A204.1 (cell line): ENCODE data around the gene MAP3K15.
"Not testable (repeated sequence)": the region's sequence is repeated elsewhere in the genome, so short reads cannot be mapped to it uniquely, and the experiment has no call there.

ENCODE experiments used
- FAIRE-seq: peaks from 2 replicates; lab custom pipeline; 2012; peaks lifted over from hg19 to GRCh38; lab: Jason Lieb, UNC

MAP3K15 gene

GRCh38 chrX:19539665-19540064 lies 24.4 kb upstream of the MAP3K15 start:
- FAIRE-seq: no peak

GRCh38 chrX:19535476-19535875 lies 20.2 kb upstream of the MAP3K15 start:
- FAIRE-seq: peak; percentile 14

DNA sequence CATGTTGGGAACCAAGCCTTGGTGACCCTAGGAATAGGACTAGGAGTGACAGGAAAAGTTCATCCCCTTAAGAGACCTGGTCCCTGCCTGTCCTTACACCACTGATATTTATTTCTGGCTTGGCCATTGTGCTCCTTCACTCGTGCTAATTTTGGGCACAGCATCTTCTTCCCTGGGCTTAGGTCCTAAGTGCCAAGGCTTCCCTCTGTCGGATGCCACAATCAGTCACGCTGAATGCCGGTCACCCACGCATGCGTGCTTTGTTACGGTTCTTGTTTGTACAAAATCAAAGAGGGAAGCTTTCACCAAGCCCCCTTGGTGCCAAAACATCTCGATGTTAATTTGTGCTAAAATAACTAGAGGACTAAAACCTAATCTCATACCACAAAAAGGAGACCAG lies 17.4 kb upstream of the MAP3K15 start:
- no peak for FAIRE-seq

GRCh38 chrX:19517965-19518364 lies 2.7 kb upstream of the MAP3K15 start:
- no peak for FAIRE-seq

GRCh38 chrX:19515615-19516105 lies 352 bp upstream of the MAP3K15 start:
- FAIRE-seq: no peak

DNA sequence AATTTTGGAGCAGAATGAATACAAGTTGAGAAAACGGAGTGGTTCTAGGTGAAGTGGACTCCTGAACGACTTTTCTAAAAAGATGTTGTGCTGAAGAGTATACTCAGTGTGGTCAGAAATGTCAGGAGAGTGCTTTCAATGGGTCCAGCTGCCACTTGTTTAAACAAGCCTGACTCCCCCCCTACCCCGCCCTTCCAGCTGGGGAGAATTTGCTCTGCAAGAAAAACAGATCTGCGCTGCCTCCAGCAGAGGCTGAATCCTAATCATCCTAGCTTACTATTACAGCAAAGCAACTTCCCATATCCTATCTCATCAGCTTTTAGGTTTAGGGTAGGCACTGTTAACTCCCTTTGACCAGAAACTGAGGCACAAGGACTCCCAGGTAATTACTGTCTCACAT lies 1.9 kb downstream of the MAP3K15 start:
- FAIRE-seq: no peak

DNA sequence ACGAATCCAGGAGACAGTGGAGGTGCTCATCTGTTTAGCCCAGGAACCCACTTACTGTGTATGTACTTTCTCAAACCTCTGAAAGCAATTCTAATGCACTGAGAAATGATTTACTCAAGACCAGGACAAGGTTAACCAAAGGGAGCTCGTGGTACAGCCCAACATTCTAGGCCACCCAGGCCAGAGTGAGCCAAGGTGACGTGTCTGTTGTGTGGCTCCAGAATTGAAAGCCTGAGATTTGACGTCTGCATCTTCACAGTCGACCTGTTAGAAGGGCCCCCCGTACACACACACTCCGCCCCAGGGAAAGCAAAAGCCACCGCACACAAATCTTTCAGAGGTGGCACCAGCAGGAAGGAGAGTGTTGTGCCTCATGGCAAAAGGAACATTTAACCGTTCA lies 2.3 kb downstream of the MAP3K15 start:
- no peak for FAIRE-seq

GRCh38 chrX:19512359-19512758 lies 2.9 kb downstream of the MAP3K15 start:
- FAIRE-seq: no peak

GRCh38 chrX:19511796-19512195 lies 3.5 kb downstream of the MAP3K15 start:
- FAIRE-seq: not testable (repeated sequence)

DNA sequence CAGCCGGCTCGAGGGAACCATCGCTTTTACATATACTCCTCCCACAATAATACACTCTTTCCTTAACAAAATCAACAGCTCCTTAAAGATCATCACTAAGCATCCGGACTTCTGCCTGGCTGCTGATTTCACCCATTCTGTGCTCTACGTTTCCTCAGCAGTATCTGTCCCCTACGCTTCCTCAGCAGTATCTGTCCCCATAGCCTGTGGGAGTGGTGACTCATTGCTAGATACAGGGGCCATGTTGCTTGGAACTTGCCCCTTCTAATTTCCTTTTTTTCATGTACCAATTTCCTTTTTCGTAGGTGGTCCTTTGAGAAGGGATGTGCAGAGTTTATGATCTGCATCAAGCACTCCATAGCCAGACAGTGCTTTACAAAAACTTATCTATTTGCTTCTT lies 18.6 kb downstream of the MAP3K15 start:
- FAIRE-seq: no peak

DNA sequence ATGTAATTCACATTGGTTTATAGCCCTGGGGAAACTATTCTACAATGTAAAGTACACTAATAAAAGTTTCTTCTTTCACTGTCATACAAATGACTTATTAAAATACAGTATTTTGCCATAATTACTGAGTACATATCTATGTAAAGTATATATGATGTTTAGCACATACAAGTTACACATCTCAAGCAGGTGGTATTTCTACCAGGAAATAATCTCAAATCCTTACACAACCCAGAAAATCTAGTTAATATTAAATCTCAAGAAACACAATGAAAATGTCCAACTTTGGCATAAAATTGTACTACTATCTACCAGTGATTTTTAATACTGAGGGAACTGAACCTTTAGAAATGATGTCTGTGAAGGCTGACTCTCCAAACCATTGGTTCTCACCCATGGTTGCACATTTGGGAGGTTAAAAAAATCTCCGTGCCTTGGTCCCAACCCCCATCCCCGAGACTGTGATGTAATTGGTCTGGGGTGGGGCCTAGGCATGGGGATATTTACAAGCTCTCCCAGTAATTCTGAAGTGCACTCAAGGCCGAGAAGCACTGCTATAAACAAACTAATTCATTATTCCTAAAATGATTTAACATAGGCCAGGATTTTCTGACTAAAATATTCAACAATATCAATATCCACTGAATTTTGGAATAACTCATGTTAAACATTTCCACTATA lies 27.6 kb downstream of the MAP3K15 start:
- FAIRE-seq: no peak

DNA sequence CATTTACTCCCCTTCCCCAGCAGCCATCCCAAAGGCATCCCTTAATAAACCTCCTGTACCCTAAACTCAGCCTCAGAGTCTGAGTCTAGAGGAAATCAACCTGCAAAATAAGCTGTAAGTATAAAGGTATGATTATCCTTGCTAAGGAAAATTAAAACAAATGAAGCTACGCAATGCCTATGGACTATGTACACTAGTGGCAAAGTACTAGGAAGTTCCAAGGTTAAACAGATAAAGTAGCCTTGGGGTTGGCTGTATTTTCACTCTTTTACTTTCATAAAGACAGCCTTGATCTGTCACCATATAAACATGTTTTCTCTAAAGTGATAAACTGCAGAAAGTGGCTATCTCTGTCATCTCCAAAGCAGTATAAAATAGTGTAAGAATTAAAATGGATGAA lies 35.9 kb downstream of the MAP3K15 start:
- FAIRE-seq: no peak

DNA sequence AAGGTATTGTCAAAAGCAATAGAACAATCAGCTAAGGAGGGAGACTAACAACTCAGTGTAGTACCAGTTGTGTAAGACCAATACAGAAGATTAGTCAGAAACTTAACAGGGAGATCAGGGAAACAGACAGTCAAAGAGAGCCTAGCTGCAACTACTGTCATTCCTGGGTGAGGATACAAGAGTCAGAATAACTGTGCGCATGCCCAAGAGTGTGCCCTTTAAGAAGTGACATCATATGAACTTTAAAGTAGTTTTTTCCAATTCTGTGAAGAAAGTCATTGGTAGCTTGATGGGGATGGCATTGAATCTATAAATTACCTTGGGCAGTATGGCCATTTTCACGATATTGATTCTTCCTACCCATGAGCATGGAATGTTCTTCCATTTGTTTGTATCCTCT lies 46.9 kb downstream of the MAP3K15 start:
- not testable (repeated sequence) for FAIRE-seq

DNA sequence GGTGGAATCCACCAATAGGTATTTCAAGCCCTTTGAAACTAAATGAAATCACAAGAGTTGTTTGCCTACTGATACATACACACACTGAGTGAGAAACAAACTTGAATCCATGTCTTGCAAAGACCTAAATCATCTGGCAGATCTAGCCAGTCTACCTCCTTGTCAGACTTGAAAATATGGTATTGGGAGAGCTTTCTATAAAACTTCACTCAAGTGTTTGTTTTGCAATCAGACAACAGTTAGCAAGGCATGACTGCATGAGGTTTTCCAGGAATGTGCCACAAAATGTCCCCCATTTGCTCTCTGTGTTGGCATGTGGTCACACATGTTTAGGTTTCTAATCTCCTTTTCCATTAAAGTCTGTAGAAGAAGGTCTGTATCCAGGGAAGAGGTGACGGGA lies 52.4 kb downstream of the MAP3K15 start:
- no peak for FAIRE-seq

DNA sequence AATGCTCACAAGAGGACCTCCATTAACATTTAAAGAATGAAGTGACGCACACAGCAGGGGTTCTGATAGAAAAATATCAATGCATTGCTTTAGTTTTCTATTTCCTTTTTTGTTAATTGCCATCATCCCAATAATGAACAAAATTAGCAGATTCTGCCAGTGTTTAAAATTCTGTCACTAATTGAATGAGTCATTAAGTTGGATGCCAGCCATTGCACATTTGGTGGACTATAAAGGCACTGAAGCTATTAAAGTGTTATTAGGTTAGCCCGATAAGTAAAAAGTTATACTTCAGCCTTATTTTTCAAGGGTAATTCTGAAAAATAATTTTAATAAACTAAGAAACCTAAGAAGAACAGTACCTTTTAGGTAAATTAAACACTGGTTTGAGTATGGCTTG lies 53.1 kb downstream of the MAP3K15 start:
- FAIRE-seq: no peak

DNA sequence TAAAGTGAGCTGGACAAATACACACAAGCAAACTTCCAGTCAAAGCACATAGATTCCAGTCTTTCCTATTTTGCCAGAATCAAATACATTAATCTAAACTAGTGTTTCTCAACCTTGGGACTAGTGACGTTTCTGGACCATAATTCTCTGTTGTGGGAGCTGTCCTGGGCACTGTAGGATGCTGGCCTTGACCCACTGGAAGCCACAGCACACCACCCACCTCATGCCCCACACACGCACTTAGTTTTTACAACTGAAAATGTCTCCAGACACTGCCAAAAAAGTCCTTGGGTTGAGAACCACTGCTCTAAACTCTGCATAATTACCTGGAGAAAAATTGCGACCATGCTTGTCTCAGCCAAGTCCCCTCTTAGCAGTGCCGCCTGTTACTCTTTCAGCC lies 57.6 kb downstream of the MAP3K15 start:
- FAIRE-seq: no peak

DNA sequence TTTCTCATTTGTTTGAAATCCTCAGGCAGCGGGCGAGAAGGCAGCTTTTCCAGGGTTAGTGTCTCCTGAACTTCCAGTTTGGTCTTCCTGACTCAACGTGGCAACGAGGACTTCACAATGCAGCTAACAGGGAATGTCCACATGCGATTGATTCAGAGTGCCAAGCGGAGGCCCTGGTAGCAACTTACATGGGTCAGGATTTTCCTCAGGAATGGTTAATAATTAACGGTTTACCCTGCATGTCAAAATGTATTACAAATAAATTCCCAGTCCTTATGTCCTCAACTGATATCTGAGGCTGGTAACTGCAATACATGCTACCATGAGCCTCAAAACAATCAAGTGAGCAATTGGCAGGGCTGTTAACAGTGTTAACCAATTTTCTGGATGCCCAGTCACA lies 67.2 kb downstream of the MAP3K15 start:
- FAIRE-seq: no peak

DNA sequence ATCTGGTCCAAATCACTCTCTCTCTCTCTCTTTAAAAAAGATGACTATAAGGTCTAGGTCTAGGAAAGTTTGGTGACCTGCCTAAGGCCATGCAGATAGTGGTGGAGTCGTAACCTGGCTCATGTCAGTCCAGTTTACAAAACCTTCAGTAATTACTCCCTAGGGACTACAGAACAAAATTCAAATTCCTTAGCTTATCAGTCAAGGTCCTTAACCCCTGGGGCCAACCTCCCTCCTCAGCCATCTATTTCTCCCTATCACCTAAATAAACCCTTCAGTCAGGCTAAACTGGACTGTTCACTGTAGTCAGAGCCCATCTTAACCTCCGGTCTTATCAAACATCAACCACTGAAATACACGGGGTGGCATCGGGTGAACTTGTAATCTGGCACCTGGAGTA lies 68.9 kb downstream of the MAP3K15 start:
- no peak for FAIRE-seq

- not testable (repeated sequence) for FAIRE-seq
Measured at GRCh38 chrX:19445772-19446171, 69.5 kb downstream of the MAP3K15 start.

GRCh38 chrX:19443869-19444526 lies 71.3 kb downstream of the MAP3K15 start:
- no peak for FAIRE-seq

- no peak for FAIRE-seq
Measured at GRCh38 chrX:19440713-19441112, 74.6 kb downstream of the MAP3K15 start.

DNA sequence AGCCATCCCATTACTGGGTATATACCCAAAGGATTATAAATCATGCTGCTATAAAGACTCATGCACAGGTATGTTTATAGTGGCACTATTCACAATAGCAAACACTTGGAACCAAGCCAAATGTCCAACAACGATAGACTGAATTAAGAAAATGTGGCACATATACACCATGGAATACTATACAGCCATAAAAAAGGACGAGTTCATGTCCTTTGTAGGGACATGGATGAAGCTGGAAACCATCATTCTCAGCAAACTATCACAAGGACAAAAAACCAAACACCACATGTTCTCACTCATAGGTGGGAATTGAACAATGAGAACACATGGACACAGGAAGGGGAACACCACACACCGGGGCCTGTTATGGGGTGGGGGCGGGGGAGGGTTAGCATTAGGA lies 92.6 kb downstream of the MAP3K15 start:
- FAIRE-seq: not testable (repeated sequence)

DNA sequence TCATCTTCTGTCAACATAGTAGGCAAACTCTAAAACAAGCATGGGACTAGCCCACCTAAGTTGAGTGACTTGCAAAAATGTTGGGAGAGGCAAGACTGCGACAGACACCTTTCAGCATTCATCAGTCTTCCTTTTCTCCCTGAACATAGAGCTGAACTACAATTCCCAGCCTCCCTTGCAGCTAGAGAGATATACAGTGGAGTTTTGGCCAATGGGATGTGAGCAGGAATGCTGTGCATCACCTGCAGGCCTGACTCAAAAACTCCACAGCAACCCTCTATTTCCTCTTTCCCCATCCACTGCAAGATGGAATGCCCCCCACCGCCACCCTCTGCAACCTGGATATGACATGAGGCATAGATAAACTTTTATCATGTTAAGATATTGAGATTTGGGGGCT lies 105.0 kb downstream of the MAP3K15 start:
- FAIRE-seq: no peak

GRCh38 chrX:19403696-19404095 lies 111.6 kb downstream of the MAP3K15 start:
- no peak for FAIRE-seq
